ENCODE results near the gene PCBP3.

Gene PCBP3

DNA sequence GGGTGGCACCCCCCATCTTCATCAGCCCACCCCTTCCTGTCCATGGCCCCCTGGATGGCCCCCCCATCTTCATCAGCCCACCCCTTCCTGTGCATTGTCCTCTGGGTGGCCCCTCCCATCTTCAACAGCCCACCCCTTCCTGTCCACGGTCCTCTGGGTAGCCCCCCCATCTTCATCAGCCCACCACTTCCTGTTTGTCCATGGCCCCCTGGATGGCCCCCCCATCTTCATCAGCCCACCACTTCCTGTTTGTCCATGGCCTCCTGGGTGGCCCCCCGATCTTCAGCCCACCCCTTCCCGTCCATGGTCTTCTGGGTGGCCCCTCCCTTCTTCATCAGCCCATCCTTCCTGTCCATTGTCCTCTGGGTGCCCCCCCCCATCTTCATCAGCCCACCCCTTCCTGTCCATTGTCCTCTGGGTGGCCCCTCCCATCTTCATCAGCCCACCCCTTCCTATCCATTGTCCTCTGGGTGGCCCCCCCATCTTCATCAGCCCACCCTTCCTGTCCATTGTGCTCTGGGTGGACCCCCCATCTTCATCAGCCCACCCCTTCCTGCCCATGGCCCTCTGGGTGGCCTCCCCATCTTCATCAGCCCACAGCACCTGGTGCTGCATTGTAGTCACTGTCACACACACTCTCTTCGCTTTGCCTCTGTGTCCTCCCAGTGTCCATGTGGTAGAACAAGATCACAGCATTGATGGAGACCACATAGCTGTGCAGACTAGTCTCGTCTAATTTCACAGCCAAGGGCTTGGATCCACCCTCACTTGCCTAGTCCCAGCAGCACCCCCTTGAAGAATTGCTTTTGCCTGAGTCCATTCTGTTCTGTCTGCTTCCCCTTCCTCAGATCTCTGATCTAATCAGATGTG lies 95.9 kb downstream of the PCBP3 start:
- TF ChIP-seq, protein P1, sequence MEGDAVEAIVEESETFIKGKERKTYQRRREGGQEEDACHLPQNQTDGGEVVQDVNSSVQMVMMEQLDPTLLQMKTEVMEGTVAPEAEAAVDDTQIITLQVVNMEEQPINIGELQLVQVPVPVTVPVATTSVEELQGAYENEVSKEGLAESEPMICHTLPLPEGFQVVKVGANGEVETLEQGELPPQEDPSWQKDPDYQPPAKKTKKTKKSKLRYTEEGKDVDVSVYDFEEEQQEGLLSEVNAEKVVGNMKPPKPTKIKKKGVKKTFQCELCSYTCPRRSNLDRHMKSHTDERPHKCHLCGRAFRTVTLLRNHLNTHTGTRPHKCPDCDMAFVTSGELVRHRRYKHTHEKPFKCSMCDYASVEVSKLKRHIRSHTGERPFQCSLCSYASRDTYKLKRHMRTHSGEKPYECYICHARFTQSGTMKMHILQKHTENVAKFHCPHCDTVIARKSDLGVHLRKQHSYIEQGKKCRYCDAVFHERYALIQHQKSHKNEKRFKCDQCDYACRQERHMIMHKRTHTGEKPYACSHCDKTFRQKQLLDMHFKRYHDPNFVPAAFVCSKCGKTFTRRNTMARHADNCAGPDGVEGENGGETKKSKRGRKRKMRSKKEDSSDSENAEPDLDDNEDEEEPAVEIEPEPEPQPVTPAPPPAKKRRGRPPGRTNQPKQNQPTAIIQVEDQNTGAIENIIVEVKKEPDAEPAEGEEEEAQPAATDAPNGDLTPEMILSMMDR (IDR thresholded peaks at IDR 0.05) = no peak
- Histone ChIP-seq H3K4me1 (ENCODE audit: control insufficient read depth in 1 of 2, insufficient read depth in 1 of 2, low read depth in 1 of 2, low read length in 1 of 2) (no peaks in the 10 kb centered on the region), H3K27ac (no peak overlapping the region), H3K36me3 (peaks cover 10% of the 10 kb centered on the region), H3K27me3 (no peaks in the 10 kb centered on the region), H3K4me3 (ENCODE audit: low read depth in 1 of 2, low read length in 1 of 2) (no peak overlapping the region), H3K9me3 (no peaks in the 10 kb centered on the region)

- H3K27ac ChIP-seq = no peak overlapping the region
- peaks cover 10% of the 10 kb centered on the region for H3K36me3 ChIP-seq
- H3K4me1 ChIP-seq (ENCODE audit: control insufficient read depth in 1 of 2, insufficient read depth in 1 of 2, low read depth in 1 of 2, low read length in 1 of 2) = no peaks in the 10 kb centered on the region
- no peaks in the 10 kb centered on the region for H3K27me3 ChIP-seq
- TF ChIP-seq, protein P1 (IDR thresholded peaks at IDR 0.05) = no peak
- no peaks in the 10 kb centered on the region for H3K9me3 ChIP-seq
- H3K4me3 ChIP-seq (ENCODE audit: low read depth in 1 of 2, low read length in 1 of 2) = no peak overlapping the region
Observed at GRCh38 chr21:45740088-45740440, 96.5 kb downstream of the PCBP3 start.

GRCh38 chr21:45740491-45741357 lies 97.2 kb downstream of the PCBP3 start:
- Histone ChIP-seq H3K27ac (no peak overlapping the region), H3K27me3 (no peaks in the 10 kb centered on the region)
- TF ChIP-seq, protein P1 (IDR thresholded peaks at IDR 0.05) = no peak

DNA sequence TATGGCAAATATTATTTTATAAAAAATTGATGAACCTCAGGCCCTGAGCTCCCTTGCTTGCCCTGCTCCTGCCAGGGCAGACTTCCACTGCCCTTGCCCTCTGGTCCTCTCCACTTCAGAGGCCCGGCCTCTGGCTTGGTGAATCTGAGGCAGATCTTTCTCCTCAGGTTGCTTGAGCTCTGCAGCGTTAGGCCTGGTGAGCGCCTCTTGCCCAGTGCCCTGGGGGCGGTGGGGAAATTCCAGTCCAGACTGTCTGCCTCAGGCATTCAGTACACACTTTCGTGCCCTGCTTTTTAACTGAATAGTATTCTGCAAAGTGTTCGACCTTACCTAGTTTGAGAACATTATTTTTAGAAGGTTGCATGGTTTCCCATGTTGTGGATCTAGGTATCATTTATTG lies 98.2 kb downstream of the PCBP3 start:
- no peak overlapping the region for H3K4me3 ChIP-seq (ENCODE audit: low read depth in 1 of 2, low read length in 1 of 2)
- H3K27me3 ChIP-seq = no peaks in the 10 kb centered on the region
- H3K9me3 ChIP-seq = no peaks in the 10 kb centered on the region
- TF ChIP-seq, protein P1 (IDR thresholded peaks at IDR 0.05) = no peak
- H3K4me1 ChIP-seq (ENCODE audit: control insufficient read depth in 1 of 2, insufficient read depth in 1 of 2, low read depth in 1 of 2, low read length in 1 of 2) = no peaks in the 10 kb centered on the region
- H3K36me3 ChIP-seq = peaks cover 6% of the 10 kb centered on the region
- no peak overlapping the region for H3K27ac ChIP-seq

More at GRCh38 chr21:45740491-45741357, 97.2 kb downstream of the PCBP3 start:
- no peaks in the 10 kb centered on the region for H3K4me1 ChIP-seq (ENCODE audit: control insufficient read depth in 1 of 2, insufficient read depth in 1 of 2, low read depth in 1 of 2, low read length in 1 of 2)
- peaks cover 14% of the 10 kb centered on the region for H3K36me3 ChIP-seq
- H3K4me3 ChIP-seq (ENCODE audit: low read depth in 1 of 2, low read length in 1 of 2) = no peak overlapping the region
- no peaks in the 10 kb centered on the region for H3K9me3 ChIP-seq

DNA sequence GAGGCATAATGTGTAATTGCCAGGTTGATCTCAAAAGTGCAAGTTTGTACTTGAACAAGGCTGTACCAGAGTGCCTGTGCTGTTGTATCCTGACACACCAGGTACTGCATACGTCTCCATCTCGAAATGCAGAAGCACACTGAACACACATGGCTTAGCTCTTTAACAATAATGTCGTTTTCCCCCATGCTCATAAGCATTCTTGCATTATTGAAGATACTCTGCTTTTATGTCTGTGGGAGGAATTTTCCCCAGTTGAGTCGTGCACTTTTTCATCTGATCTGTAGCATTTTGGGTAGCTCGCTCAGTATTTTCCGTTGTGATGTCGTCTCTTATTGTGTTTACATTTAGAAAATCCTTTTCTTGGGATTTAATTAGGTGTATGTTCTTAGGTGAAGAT lies 98.7 kb downstream of the PCBP3 start:
- Histone ChIP-seq H3K27me3 (no peaks in the 10 kb centered on the region), H3K9me3 (no peaks in the 10 kb centered on the region), H3K4me1 (ENCODE audit: control insufficient read depth in 1 of 2, insufficient read depth in 1 of 2, low read depth in 1 of 2, low read length in 1 of 2) (no peaks in the 10 kb centered on the region), H3K4me3 (ENCODE audit: low read depth in 1 of 2, low read length in 1 of 2) (no peak overlapping the region), H3K36me3 (peaks cover 4% of the 10 kb centered on the region), H3K27ac (no peak overlapping the region)
- TF ChIP-seq, protein P1 (IDR thresholded peaks at IDR 0.05) = no peak
